ENCODE data around the gene DGKI. TPM values are rescaled to one million over a fixed set of nuclear protein-coding genes. Genes with fewer than 3 reads are reported as not detected.
"Not testable (repeated sequence)": the region's sequence is repeated elsewhere in the genome, so short reads cannot be mapped to it uniquely, and the experiment has no call there.

The DGKI gene
- total RNA-seq, 2 experiments from 2014 or later, result 1.8 to 2.2 TPM

DNA sequence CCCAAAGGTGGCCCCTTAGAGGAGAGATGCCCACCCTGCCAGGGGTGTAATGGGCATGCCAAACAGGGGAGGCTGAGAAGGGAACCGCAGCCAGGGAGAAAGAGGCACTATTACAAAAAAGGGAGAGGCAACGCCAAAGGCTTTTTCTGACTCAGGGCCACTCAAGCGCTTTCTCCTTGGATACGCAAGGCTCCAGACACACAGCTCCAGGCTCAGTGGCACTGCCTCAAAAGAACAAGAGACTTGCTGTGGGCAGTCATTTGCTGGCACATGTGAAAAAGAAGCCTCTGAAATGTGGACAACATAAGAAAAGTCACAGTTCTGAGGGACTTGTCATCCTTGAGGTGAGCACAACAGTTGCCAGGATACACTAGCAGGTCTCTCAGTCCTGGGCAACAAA, 128.4 kb downstream of the DGKI start:
- H3K27ac Mint-ChIP-seq, result no peak overlapping the region
- H3K9me3 Mint-ChIP-seq, result no peaks in the 10 kb centered on the region
- no peak for DNase-seq
- H3K36me3 Mint-ChIP-seq, result no peaks in the 10 kb centered on the region
- H3K4me1 Mint-ChIP-seq, result no peaks in the 10 kb centered on the region
- peaks cover 5% of the 10 kb centered on the region for H3K27me3 Mint-ChIP-seq
- no peak overlapping the region for H3K4me3 Mint-ChIP-seq

DNA sequence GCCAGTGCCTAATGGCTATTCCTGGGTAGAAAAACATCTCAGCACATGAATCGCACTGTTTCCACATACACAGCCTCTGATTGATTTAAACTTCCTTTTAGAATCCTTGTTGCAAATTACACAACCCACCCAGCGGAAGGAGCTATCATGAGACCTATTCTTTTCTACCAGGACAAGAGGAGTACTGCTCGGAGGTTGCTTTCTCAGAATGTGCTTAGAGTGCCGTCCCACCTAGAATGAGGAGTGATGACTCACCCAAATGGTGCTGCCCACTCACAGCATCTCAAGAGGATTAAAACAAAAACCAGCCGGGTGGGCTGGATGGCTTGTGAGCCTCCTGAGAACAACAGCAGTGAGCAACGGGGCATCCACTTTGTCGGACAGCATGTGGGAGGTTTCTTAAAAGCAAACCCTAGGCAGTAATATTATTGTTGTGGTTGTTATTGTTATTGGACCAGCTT, 128.9 kb downstream of the DGKI start:
- no peak overlapping the region for H3K27ac Mint-ChIP-seq
- DNase-seq, result no peak
- no peak overlapping the region for H3K4me3 Mint-ChIP-seq
- no peaks in the 10 kb centered on the region for H3K9me3 Mint-ChIP-seq
- H3K36me3 Mint-ChIP-seq, result no peaks in the 10 kb centered on the region
- H3K27me3 Mint-ChIP-seq, result peaks cover 8% of the 10 kb centered on the region
- no peaks in the 10 kb centered on the region for H3K4me1 Mint-ChIP-seq

DNA sequence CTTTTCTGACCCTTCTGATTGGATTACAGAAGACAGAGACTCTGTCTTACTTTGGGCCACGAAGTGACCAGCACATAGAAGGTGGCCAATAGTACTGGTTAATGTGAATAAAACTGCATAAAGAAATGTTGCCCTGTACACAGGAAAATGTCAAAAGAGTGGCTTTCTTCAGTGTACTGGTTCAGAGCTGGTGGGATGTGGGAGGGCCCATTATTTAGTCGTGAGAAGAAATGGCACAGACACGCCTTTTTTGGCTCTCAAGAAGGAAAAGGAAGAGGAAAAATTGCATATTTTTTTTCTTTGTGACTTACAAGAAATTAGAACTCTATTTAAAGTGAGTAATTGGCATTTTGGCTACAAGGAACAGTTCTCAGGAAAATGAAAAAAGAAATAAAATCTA, 129.7 kb downstream of the DGKI start:
- no peaks in the 10 kb centered on the region for H3K4me1 Mint-ChIP-seq
- peaks cover 8% of the 10 kb centered on the region for H3K27me3 Mint-ChIP-seq
- H3K4me3 Mint-ChIP-seq, result no peak overlapping the region
- no peaks in the 10 kb centered on the region for H3K36me3 Mint-ChIP-seq
- no peak overlapping the region for H3K27ac Mint-ChIP-seq
- DNase-seq, result no peak
- no peaks in the 10 kb centered on the region for H3K9me3 Mint-ChIP-seq

DNA sequence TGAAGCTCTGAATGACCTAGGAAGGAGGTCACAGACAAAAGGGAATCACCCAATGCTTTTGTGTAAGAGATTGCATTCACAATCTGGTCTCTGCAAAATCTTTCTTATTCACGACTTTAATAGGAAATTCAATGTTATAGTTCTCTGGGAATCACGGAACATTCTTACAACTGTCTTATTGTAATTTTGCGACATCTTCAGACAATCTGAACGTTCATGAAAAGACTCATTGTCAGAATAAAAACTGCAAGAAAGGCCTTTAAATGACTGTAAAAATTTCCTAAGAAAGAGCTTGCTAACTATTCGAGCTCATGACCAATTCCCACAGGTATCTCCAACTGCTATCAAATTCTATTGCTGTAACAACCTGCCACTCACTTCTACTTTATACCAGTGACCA, 130.7 kb downstream of the DGKI start:
- no peak for DNase-seq
- H3K4me3 Mint-ChIP-seq, result no peak overlapping the region
- H3K27ac Mint-ChIP-seq, result no peak overlapping the region
- H3K9me3 Mint-ChIP-seq, result no peaks in the 10 kb centered on the region
- no peaks in the 10 kb centered on the region for H3K36me3 Mint-ChIP-seq
- H3K27me3 Mint-ChIP-seq, result peaks cover 12% of the 10 kb centered on the region
- no peaks in the 10 kb centered on the region for H3K4me1 Mint-ChIP-seq

DNA sequence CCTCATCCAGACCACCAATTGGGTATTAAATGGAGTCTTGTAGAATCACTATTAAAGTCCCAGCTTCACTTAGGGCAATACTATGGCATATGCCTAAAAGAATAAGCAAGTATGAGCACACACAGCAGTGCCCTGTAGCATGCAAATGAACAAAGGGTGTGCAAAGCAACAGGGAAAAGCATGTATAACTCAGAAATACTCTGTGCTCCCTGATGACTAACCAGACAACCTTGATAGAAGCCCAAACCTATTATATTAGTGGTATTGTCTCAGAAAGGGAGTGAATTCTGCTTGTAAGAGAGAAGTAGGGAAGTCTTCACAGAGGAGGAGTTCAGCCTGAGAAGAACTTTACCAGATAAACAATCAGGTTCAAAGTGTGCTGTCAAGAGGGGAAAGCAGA, 131.2 kb downstream of the DGKI start:
- Mint-ChIP-seq H3K4me1 (no peaks in the 10 kb centered on the region), H3K36me3 (no peaks in the 10 kb centered on the region), H3K9me3 (no peaks in the 10 kb centered on the region), H3K27me3 (peaks cover 16% of the 10 kb centered on the region), H3K4me3 (no peak overlapping the region), H3K27ac (no peak overlapping the region)
- DNase-seq, result no peak

DNA sequence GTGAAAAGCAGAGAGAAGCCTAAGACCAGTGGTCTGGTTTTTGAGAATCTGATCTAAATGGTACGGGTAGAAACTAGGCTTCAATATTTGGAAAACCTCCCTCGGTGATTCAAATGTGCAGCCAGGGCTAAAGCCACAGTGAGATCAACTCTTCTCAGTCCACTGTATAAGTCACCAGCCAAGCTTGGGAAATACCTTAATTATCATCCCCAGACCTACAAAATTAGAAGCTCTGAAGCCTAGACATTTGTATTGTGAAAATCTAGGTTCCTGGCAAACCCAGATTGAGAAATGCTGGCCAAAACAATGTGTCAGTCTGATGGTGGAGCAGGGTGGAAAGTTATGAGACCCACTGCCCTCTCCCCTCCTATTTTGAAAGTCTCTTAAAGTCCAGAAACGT, 131.7 kb downstream of the DGKI start:
- DNase-seq, result no peak
- no peaks in the 10 kb centered on the region for H3K4me1 Mint-ChIP-seq
- peaks cover 16% of the 10 kb centered on the region for H3K27me3 Mint-ChIP-seq
- no peaks in the 10 kb centered on the region for H3K9me3 Mint-ChIP-seq
- no peak overlapping the region for H3K27ac Mint-ChIP-seq
- H3K4me3 Mint-ChIP-seq, result no peak overlapping the region
- no peaks in the 10 kb centered on the region for H3K36me3 Mint-ChIP-seq

DNA sequence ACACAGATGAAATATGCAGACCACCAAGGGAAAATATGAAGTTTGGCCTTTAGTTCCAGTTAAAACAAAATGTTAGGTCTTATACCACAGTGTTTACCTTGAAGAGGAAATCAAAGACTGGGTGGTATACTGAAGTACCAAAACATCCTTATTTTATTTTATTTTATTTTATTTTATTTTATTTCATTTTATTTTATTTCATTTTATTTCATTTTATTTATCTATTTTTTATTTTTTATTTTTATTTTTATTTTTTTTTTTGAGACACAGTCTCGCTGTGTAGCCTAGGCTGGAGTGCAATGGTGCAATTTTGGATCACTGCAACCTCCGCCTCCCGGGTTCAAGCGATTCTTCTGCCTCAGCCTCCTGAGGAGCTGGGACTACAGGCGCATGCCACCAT, 140.4 kb downstream of the DGKI start:
- not testable (repeated sequence) for H3K27ac Mint-ChIP-seq, H3K36me3 Mint-ChIP-seq, DNase-seq, H3K4me3 Mint-ChIP-seq, H3K4me1 Mint-ChIP-seq
- Mint-ChIP-seq H3K27me3 (peaks cover 11% of the 10 kb centered on the region), H3K9me3 (peaks cover 12% of the 10 kb centered on the region)

DNA sequence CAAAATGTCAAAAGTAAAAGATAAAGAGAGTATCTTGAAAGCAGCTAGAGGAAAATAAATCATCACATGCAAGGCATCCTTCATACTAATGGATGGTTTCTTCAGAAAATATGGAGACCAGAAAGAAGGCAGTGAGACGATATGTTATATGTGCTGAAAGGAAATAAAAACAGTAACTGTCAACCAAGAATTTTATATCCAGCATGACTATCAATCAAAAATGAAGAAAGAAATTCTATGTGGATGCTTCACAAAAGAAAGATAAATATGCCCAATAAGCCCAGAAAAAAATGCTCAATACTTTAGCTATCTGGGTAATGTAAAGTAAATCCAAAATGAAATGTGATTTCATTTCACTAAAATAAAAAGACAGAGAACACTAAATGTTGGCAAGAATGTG, 142.1 kb downstream of the DGKI start:
- H3K9me3 Mint-ChIP-seq, result peaks cover 12% of the 10 kb centered on the region
- no peaks in the 10 kb centered on the region for H3K4me1 Mint-ChIP-seq
- H3K27me3 Mint-ChIP-seq, result peaks cover 4% of the 10 kb centered on the region
- H3K27ac Mint-ChIP-seq, result no peak overlapping the region
- H3K36me3 Mint-ChIP-seq, result no peaks in the 10 kb centered on the region
- H3K4me3 Mint-ChIP-seq, result no peak overlapping the region
- DNase-seq, result no peak

DNA sequence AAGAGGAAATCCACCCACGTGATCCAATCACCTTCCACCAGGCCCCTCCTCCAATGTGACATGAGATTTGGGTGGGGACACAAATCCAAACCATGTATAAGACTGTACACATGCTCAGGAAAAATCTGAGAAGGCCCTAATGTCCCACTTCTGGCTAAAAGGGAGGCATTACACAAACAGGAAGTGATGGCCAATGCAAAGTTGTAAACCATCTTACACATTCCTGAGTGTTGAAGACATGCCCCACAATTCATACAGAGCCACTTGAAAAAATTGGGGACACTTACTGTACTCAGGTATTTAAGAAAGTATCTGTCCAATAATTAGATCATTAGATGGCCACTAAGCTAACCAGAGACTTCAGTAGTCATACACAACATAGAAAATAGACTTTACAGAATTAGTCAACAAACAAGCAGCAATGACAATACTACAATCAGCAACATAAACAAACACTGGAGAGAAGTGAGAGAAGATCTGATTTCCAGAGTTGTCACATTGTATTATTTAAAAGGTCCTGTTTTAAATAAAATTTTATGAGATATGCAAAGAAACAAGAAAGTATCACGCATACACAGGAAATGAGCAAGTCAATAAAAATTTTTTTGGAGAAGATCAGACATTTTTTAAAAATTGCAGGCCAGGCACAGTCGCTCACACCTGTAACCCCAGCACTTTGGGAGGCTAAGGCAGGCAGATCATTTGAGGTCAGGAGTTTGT, 143.3 kb downstream of the DGKI start:
- H3K36me3 Mint-ChIP-seq, result no peaks in the 10 kb centered on the region
- H3K27me3 Mint-ChIP-seq, result peaks cover 2% of the 10 kb centered on the region
- no peak overlapping the region for H3K4me3 Mint-ChIP-seq
- no peak for DNase-seq
- H3K27ac Mint-ChIP-seq, result no peak overlapping the region
- H3K9me3 Mint-ChIP-seq, result peaks cover 12% of the 10 kb centered on the region
- H3K4me1 Mint-ChIP-seq, result no peaks in the 10 kb centered on the region

DNA sequence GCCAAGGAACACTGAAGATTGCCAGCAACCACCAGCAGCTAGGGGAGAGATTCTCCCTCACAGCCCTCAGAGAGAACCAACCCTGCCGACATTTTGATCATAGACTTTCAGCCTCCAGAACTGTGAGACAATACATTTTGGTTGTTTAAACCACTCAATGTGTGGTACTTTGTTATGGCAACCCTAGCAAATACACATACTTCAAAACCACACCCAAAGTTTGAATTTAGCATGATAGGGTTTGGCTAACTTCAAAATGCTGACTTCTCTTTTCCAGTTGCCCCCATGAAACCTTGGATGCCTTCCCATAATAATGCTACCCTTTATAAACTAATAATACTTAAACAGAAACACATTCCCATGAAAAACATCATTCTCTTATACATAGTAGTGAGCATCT, 149.8 kb downstream of the DGKI start:
- H3K9me3 Mint-ChIP-seq, result no peaks in the 10 kb centered on the region
- no peak for DNase-seq
- H3K27ac Mint-ChIP-seq, result no peak overlapping the region
- H3K36me3 Mint-ChIP-seq, result no peaks in the 10 kb centered on the region
- peaks cover 15% of the 10 kb centered on the region for H3K27me3 Mint-ChIP-seq
- no peak overlapping the region for H3K4me3 Mint-ChIP-seq
- no peaks in the 10 kb centered on the region for H3K4me1 Mint-ChIP-seq

DNA sequence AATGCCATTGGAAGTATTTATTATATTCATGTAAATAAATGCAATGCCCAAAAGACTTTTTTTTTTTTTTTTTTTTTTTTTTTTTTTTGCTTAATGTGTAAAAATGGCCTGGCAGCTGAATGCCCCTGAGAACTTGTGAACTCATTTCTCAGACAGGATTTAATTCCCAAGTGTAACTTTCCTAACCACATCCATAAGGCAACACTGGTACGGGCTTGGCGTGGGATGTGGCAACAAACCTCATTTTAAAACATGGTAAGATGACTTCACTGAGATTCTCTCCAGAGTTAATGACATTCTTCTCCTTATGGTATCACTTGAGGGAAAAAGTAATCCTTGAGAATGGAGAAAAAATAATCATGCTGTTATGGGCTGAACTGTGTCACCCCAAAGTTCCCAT, 150.4 kb downstream of the DGKI start:
- no peak for DNase-seq
- no peaks in the 10 kb centered on the region for H3K9me3 Mint-ChIP-seq
- peaks cover 15% of the 10 kb centered on the region for H3K27me3 Mint-ChIP-seq
- H3K27ac Mint-ChIP-seq, result no peak overlapping the region
- H3K4me3 Mint-ChIP-seq, result no peak overlapping the region
- H3K36me3 Mint-ChIP-seq, result no peaks in the 10 kb centered on the region
- H3K4me1 Mint-ChIP-seq, result no peaks in the 10 kb centered on the region

DNA sequence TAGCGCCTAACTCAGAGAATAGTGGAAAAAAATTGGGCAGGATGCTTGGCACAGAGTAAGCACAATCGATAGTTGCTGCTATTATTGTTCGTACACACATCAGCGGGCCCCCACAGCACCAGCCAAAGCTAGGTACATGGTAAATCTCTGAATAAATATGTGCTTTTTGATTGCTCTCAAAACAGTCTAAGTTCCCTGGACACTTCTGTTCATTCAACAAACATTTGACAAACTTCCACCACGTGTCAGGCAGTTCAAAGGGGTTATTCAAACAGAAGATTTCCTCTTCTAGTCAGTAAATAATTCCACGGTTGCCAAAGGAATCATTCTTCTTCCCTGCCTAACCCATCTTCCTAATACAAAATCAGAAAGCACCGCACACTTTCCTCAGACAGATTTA, 150.8 kb downstream of the DGKI start:
- no peaks in the 10 kb centered on the region for H3K9me3 Mint-ChIP-seq
- H3K36me3 Mint-ChIP-seq, result no peaks in the 10 kb centered on the region
- no peaks in the 10 kb centered on the region for H3K4me1 Mint-ChIP-seq
- peaks cover 15% of the 10 kb centered on the region for H3K27me3 Mint-ChIP-seq
- no peak overlapping the region for H3K27ac Mint-ChIP-seq
- no peak overlapping the region for H3K4me3 Mint-ChIP-seq
- no peak for DNase-seq

DNA sequence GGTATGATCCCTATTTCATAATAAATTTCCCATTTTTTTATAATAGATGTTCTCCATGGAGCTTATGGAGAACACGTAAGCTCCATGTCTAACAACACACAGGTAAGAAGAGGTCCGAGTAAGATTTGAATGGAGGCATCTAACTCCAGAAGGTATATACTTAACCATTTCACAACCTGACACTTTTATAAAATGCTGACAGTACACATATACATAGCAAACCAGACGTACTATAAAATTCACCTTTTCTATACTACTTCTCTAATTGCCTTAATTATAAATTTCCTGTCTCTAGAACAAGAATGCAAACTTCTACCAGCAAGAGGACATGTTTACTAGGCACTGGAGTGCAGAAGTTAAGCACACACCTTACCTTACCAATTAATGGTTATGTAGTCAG, 151.3 kb downstream of the DGKI start:
- peaks cover 15% of the 10 kb centered on the region for H3K27me3 Mint-ChIP-seq
- no peaks in the 10 kb centered on the region for H3K36me3 Mint-ChIP-seq
- no peak overlapping the region for H3K27ac Mint-ChIP-seq
- no peaks in the 10 kb centered on the region for H3K9me3 Mint-ChIP-seq
- H3K4me1 Mint-ChIP-seq, result no peaks in the 10 kb centered on the region
- no peak for DNase-seq
- H3K4me3 Mint-ChIP-seq, result no peak overlapping the region

DNA sequence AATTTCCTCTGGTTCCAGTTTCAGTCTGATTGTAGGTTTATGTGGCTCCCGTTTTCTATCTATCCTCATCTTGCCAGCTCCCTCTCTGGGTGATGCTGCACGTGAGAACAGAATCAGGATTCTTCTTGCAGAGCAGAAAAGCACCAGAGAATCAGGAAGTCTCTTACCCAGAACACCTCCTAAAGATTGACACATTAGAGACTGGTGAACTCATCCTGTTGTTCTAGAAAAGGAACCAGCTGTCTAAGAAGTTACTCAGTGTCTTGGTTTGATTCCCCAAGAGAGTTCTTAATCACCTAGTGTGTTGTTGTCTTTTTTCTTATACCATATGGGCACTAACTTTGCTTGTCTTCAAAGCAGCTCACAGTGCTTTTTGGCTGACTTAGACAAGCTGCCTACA, 152.4 kb downstream of the DGKI start:
- H3K9me3 Mint-ChIP-seq, result no peaks in the 10 kb centered on the region
- H3K27me3 Mint-ChIP-seq, result peaks cover 19% of the 10 kb centered on the region
- no peaks in the 10 kb centered on the region for H3K4me1 Mint-ChIP-seq
- no peak for DNase-seq
- H3K36me3 Mint-ChIP-seq, result no peaks in the 10 kb centered on the region
- no peak overlapping the region for H3K4me3 Mint-ChIP-seq
- H3K27ac Mint-ChIP-seq, result no peak overlapping the region

DNA sequence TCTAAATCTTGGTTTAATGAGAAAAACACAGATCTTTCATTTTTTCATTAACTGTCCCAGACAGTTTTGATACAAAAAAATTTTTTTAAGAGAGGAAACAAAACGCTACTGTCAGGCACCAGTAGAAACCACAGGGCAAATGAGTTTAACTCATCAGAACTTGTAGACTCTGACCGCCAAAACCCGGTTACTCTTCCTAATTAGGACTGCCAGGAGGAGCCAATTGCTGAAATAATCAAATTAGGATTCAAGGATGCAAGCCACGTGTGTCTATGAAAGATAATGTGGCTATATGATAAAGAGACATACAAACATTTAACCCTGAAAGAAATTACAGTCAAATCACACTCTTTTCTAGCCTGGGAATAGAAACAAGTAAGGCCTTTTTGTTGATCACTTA, 154.4 kb downstream of the DGKI start:
- peaks cover 18% of the 10 kb centered on the region for H3K27me3 Mint-ChIP-seq
- no peak for DNase-seq
- no peaks in the 10 kb centered on the region for H3K4me1 Mint-ChIP-seq
- H3K9me3 Mint-ChIP-seq, result no peaks in the 10 kb centered on the region
- no peak overlapping the region for H3K4me3 Mint-ChIP-seq
- no peaks in the 10 kb centered on the region for H3K36me3 Mint-ChIP-seq
- no peak overlapping the region for H3K27ac Mint-ChIP-seq

DNA sequence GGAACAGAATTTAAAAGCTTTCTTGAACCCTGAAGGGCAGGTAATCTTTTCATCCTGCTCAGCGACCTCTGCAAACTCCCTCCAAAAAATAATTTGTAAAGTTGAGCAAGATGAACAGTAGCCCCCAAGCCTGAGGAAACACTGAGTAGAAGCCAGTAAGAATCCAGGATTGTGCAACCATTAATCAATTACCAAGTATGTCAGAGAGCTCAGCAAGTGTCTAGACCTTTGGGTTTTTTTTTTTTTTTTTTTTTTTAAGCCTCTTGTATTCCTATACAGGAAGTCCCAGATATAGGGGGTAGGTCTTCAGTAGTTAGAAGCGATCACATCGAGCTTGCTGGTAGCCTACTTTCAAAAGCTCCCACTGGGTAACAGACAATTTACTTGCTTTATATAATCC, 155.2 kb downstream of the DGKI start:
- DNase-seq, result no peak
- H3K27me3 Mint-ChIP-seq, result peaks cover 18% of the 10 kb centered on the region
- no peaks in the 10 kb centered on the region for H3K4me1 Mint-ChIP-seq
- no peaks in the 10 kb centered on the region for H3K36me3 Mint-ChIP-seq
- no peaks in the 10 kb centered on the region for H3K9me3 Mint-ChIP-seq
- no peak overlapping the region for H3K4me3 Mint-ChIP-seq
- H3K27ac Mint-ChIP-seq, result no peak overlapping the region

Measured in activated naive CD8-positive, alpha-beta T cell treated with anti-CD3 and anti-CD28 coated beads for 36 hours (primary cell).